Left hindlimb (tissue), 1 donor: ENCODE measurements around the gene APMAP.
A peak's percentile ranks its signal among the peaks of the same experiment; 100 is the strongest.

Source experiments
- DNase-seq: peaks from one replicate; pipeline ENCODE4 v3.0.0-alpha.2; 2018

The APMAP gene, protein sequence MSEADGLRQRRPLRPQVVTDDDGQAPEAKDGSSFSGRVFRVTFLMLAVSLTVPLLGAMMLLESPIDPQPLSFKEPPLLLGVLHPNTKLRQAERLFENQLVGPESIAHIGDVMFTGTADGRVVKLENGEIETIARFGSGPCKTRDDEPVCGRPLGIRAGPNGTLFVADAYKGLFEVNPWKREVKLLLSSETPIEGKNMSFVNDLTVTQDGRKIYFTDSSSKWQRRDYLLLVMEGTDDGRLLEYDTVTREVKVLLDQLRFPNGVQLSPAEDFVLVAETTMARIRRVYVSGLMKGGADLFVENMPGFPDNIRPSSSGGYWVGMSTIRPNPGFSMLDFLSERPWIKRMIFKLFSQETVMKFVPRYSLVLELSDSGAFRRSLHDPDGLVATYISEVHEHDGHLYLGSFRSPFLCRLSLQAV

DNA sequence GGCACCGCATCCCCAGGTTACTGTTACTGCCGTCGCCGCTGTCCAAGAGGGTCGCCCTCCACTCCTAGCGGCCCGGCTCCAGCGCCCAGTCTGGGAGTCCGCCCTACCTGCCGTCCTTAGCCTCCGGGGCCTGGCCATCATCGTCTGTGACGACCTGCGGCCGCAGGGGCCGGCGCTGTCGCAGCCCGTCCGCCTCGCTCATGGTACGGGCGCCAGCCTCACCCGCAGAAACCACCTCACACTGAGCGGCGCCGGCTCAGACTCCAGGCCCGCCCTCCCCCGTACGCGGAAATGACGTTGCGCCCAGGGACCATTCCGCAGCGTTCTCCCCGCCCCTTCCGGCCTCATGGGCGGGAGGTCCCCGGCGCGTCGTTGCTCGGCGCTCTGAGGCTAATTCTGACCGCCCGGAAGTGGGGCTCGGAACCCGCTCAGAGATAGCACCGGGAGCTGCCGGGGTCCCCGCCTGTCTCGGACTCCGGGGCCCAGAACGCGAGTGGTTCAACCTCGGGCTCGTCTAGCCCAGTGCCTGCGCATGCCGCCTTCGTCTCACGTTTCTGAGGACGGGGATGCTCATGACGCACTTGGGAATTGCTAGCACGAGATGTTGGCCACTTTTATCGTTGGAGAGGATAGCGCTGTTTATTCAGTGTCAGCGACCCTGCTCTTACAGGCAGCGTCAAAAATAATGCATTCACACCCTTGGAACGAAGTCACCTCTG is at the start of gene APMAP:
Gene APMAP (minus strand): TSS at position 265 of the 719 bp plus-strand sequence. CDS start 63 bp downstream, at position 202.
- peak; percentile 95 for DNase-seq

DNA sequence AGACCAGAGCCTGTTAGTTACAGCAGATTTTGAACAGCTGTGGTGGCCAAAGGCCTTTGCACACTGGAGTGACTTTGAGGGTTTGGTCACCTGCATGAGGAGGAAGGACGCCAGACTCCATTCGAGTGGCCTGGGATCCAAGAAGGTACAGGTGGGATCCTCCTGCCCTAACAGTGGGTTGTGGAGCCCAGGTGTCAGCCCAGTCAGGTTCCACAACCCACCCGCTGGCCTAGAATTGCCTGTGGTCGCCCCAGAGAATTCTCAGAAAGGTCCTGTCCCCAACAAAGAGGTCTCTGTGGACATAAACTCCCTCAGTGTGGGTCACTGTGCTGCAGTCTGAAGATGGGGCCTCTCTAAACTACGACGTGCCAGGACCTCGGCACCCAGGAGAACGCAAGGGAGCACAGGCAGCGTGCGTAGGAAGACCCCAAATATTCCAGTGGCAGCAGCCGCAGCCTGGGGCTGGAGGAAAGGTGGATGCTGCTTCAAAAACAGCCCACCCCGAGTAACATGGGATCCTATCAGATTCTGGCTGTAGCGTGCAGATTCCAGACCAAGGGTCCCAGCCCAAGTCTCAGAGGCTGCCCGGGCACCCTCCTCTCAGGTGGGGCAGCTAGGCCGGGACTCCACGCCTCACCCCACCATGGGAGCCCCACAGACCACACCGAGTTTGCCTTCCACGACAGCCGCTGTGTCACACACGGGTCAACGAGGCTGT is 49.4 kb upstream of the APMAP start:
- peak; percentile 9 for DNase-seq

DNA sequence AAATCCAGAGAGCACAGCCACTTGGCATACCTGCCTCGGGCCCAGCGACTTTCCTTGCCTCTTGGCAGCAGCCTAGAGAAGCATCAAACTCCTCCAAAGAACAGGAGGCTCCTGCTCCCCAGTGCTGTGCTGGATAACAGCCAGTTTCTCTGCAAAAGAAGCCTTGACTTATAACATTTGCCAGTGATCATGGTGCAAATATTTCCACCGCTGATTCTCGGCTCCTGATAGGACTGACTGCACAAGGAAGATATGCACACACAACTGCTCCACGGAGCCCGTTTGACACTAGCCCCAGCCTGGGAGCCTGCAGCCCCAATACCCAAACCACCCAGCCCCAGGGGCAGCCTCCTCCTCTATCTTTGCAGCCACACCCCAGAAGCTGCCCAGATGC is 47.9 kb upstream of the APMAP start:
- DNase-seq: peak; percentile 64

DNA sequence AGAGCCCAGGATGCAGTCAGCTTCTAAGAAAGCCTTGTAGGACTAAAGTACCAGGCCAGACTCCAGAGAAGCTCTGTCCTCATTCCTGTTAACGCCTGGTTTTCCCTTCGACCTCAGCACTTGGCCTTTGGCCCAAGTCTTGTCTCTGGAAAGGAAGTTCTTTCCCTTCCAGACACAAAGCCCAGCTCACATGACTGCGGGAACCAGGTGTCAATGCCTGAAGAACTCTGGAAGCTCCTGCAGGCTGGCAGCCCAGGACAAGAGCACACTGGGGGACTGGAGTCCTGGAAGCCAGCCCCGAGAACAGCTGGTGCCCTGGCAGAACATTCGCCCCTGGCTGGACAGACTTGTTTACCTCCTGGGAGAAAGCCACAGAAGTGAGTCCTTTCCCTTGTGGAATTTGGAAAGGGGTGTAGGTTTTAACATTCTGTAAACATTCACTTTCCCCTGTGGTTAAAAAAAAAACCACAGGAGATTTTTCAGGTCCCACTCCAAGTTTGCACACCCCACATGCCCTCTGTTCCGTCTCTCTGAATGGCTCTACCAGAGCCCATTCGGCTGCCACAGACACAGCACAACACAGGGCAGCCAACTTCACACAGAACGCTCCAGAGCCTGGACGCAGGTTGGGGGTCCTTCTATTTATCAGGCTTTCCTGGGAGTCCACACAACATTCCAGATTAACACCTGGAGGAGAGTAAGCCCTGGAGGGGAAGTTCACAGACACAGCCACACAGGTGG is 47.3 kb upstream of the APMAP start:
- peak; percentile 83 for DNase-seq

DNA sequence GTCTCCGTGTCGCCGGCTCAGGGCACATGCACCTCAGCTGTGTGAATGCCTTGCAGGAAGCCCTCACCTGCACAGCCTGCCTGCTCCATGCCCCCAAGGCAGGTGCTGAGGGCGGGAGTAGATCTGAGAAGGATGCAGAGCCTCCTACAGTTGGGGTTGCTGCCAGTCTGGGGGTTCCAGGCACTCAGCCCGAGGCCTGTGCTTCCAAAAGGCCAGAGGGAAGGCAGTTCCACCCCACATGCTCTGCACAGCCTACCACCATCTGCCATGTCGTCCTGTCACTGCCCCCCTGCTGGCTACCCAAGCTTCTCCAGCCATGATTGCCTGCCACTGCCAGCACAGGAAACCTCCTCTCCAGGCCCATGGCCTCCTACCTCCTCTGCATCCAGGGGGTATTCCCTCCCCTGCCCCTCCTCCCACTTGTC is 46.1 kb upstream of the APMAP start:
- no peak for DNase-seq

GRCh38 chr20:25038103-25038410 is 45.5 kb upstream of the APMAP start:
- DNase-seq: peak; percentile 11

GRCh38 chr20:25037288-25038102 is 44.9 kb upstream of the APMAP start:
- DNase-seq: peak; percentile 13

- DNase-seq: peak; percentile 17
Observed at GRCh38 chr20:25036331-25036936, 43.9 kb upstream of the APMAP start.

DNA sequence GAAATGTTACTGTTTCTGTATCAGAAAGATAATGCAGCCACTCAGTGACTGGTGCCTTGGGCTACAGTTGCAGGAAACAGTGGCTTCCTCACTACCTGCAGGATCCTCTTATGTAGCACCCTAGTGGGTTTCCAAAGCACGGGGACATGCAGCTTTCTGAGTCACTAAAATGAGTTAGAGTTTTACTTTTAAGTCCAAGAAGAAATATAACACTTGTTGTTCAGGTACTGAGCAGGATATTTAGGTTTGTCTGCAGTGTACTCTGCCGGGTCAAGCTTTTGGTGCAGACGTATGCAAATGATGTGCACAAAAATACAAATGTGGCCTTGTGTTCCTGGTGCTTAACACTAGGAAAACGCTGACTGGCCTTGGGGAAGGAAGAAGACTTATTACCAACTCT is 43.4 kb upstream of the APMAP start:
- DNase-seq: no peak

- peak; percentile 13 for DNase-seq
Observed at GRCh38 chr20:25033924-25034300, 41.4 kb upstream of the APMAP start.

DNA sequence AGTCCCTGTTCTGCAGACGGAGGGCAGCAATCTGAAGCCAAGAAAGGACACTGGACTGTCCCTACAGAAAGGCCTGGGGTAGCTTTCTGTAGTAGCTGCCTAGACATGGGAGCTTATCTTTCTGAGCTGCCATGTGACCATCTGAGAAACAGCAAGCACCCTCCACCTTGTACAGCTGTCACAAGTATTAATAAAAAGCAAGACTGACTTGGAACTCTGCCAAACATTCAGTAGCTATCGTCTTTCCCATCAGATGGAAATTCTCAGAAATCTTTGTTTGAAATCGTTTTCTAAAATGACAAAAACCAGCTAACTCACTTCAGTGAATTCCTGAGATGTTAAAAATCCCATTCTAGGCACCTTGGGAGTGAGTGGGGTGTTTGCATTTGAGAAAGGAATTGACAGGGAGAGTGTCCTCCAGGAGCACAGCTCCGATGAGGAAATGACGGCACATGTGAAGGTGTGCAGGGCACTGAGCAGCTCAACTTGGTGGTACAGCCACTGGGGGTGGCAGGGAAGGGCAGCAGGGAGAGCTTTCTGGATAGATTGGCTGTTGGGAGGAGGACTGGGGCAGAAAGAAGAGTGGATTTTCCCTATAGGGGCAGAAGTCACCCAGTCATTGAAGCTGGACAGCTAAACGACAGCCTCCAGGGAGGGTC is 40.8 kb upstream of the APMAP start:
- no peak for DNase-seq

GRCh38 chr20:25032478-25033264 is 40.1 kb upstream of the APMAP start:
- peak; percentile 71 for DNase-seq

- DNase-seq: peak; percentile 14
Observed at GRCh38 chr20:25032065-25032477, 39.5 kb upstream of the APMAP start.

- DNase-seq: no peak
Observed at GRCh38 chr20:25031241-25031640, 38.7 kb upstream of the APMAP start.

DNA sequence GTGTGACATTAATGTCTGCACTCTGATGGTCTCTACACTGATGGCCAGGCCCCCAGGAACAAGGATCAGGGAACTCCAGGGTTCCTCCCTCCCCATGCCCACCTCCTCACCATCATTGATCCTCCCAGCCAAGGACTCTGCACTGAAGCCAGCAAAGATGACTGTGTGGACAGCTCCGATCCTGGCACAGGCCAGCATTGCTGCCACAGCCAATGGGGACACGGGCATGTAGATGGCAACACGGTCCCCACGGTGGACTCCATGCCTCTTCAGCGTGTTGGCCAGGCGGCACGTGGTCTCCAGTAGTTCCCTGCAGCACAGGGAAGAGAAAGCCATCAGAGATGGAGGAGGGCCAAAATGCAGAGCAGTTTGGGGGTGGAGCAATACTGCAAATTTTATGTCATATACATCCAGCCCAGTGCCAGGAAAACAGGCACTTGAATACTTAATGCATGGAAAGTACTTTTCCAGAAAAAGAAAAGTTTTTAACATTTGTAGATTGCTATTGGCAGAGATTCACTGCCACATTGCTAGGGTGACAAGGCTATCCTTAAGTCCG is 38.2 kb upstream of the APMAP start:
- DNase-seq: peak; percentile 13

DNA sequence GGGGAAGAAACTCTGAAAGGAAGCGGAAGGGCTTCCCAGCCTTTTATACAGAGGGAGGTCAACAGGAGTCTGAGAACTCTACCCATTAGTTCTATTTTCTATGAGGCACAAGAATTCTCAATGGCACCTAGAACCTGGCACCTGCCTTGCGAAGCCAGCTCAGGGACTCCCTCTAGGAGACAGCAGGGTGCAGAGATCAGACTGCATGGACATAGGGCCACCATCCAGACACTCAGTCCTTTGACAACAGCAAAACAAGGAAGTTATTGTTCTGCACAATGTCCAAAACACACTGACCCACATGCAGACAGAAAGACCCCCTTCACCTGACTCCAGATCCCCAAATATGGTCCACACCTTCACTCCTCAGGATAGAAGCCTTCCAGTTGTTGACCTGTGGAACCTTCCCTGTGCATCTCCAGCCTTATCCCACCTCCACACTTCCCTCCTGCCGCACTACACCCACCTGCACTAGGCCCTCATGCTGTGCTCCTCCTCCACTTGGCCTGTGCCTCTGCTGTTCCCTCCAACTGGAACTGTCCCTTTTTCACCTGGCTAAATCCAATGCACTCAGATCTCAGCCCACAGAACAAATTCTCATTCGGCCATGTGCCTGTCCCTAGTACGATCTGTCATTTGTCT is 37.6 kb upstream of the APMAP start:
- peak; percentile 3 for DNase-seq

- peak; percentile 10 for DNase-seq
Observed at GRCh38 chr20:25025986-25026605, 33.5 kb upstream of the APMAP start.

- DNase-seq: peak; percentile 4
Observed at GRCh38 chr20:25025091-25025861, 32.7 kb upstream of the APMAP start.
